B cell (primary cell): Measurements from ENCODE around the gene EGLN3. TPM values are rescaled to one million over a fixed set of nuclear protein-coding genes. Genes with fewer than 3 reads are reported as not detected.

Experiments used
- ATAC-seq: fragments of 200-7000 bp; cut with Tn5 transposase; one replicate; pipeline ENCODE4 v1.10.0; 2021; ENCODE audit warnings: low read depth, mild to moderate bottlenecking, moderate number of reproducible peaks, moderate library complexity
- CTCF ChIA-PET: fragments of 350-600 bp; sonication (Branson Sonifier 250); formaldehyde crosslinking; loops from one replicate; lab custom pipeline; 2021; ENCODE audit warnings: antibody characterized with exemption, inconsistent platforms; lab: Charles Lee
- POLR2A ChIA-PET: fragments of 350-600 bp; sonication (Branson Sonifier 250); formaldehyde crosslinking; loops from one replicate; lab custom pipeline; 2021; ENCODE audit warnings: antibody characterized with exemption; lab: Charles Lee
- DNase-seq: peaks from one replicate; pipeline ENCODE4 v3.0.0; 2013
- H2AFZ ChIP-seq: 2 replicates; pipeline ENCODE4 v1.6.1; 2012; ENCODE audit warnings: mild to moderate bottlenecking, low read depth, low read length; ENCODE audit not compliant: insufficient read depth, poor library complexity, severe bottlenecking
- H3K27ac ChIP-seq, 2 donors: 1 replicate in 1 of 2; 2 replicates in 1 of 2; pipeline ENCODE4 v1.5.1; 2012 to 2013; ENCODE audit warnings: low read length in 2 of 2, mild to moderate bottlenecking in 2 of 2, moderate library complexity in 1 of 2
- H3K27me3 ChIP-seq, 4 experiments: fragments of 200-600 bp in 1 of 4; sonication (generic) in 1 of 4; replicated peaks in 1 of 4; 1 replicate in 2 of 4; 2 replicates in 2 of 4; pipeline versions ENCODE4 v1.6.1 to v1.7.0; 2013 to 2016; ENCODE audit warnings: low read length in 3 of 4, mild to moderate bottlenecking in 2 of 4, mixed read lengths in 1 of 4, moderate library complexity in 1 of 4; ENCODE audit not compliant: insufficient read depth in 4 of 4, control insufficient read depth in 3 of 4; ENCODE audit errors: control extremely low read depth in 1 of 4
- H3K36me3 ChIP-seq, 2 experiments: replicated peaks in 1 of 2; 1 replicate in 1 of 2; 2 replicates in 1 of 2; pipeline versions ENCODE4 v1.6.1 to v1.7.1; 2013; ENCODE audit warnings: low read length in 1 of 2; ENCODE audit not compliant: insufficient read depth in 2 of 2, control insufficient read depth in 1 of 2; ENCODE audit errors: control extremely low read depth in 1 of 2, extremely low read depth in 1 of 2
- H3K4me1 ChIP-seq, 2 donors: fragments of 200-600 bp in 1 of 2; sonication (generic) in 1 of 2; 1 replicate in 1 of 2; 2 replicates in 1 of 2; pipeline versions ENCODE4 v1.5.1 to v1.6.1; 2013 to 2017; ENCODE audit warnings: low read length in 2 of 2; ENCODE audit not compliant: control insufficient read depth in 2 of 2, insufficient read depth in 2 of 2
- H3K4me2 ChIP-seq: replicated peaks from 2 replicates; pipeline ENCODE3; 2012; ENCODE audit warnings: mild to moderate bottlenecking, low read depth, low read length; ENCODE audit not compliant: poor library complexity, severe bottlenecking
- H3K4me3 ChIP-seq, 5 experiments: fragments of 200-600 bp in 1 of 5; sonication (generic) in 1 of 5; 1 replicate in 3 of 5; 2 replicates in 2 of 5; pipeline versions ENCODE4 v1.5.1 to v1.7.0; 2011 to 2016; ENCODE audit warnings: low read length in 4 of 5, mild to moderate bottlenecking in 4 of 5, low read depth in 2 of 5, control low read depth in 1 of 5, moderate library complexity in 1 of 5; ENCODE audit not compliant: insufficient read depth in 1 of 5; ENCODE audit errors: control extremely low read depth in 1 of 5, extremely low read depth in 1 of 5
- H3K79me2 ChIP-seq: fragments of 200-600 bp; sonication (generic); one replicate; pipeline ENCODE4 v1.6.0; 2016; ENCODE audit warnings: low read length; ENCODE audit not compliant: control insufficient read depth, insufficient read depth
- H3K9ac ChIP-seq: fragments of 200-600 bp; sonication (generic); 2 replicates; pipeline ENCODE4 v1.6.1; 2017; ENCODE audit warnings: mild to moderate bottlenecking, low read length, moderate library complexity
- H3K9me3 ChIP-seq, 3 donors: one replicate each; pipeline versions ENCODE4 v1.6.1 to v1.7.1; 2013; ENCODE audit warnings: low read length in 2 of 3; ENCODE audit not compliant: control insufficient read depth in 2 of 3, insufficient read depth in 1 of 3; ENCODE audit errors: control extremely low read depth in 1 of 3
- H4K20me1 ChIP-seq: 2 replicates; pipeline ENCODE4 v1.6.0; 2012; ENCODE audit warnings: mild to moderate bottlenecking, low read length; ENCODE audit not compliant: insufficient read depth, control insufficient read depth, poor library complexity, severe bottlenecking
- H3K27ac Mint-ChIP-seq: one replicate; pipeline ENCODE4 v1.8.0; 2021; ENCODE audit warnings: mixed read lengths
- H3K27me3 Mint-ChIP-seq: one replicate; pipeline ENCODE4 v1.8.0; 2021; ENCODE audit warnings: mixed read lengths
- H3K4me1 Mint-ChIP-seq: one replicate; pipeline ENCODE4 v1.8.0; 2021; ENCODE audit warnings: mixed read lengths
- H3K4me3 Mint-ChIP-seq: one replicate; pipeline ENCODE4 v1.8.0; 2021; ENCODE audit warnings: mixed read lengths
- H3K9me3 Mint-ChIP-seq: one replicate; pipeline ENCODE4 v1.8.0; 2022; ENCODE audit warnings: mixed read lengths; ENCODE audit not compliant: insufficient read depth
- CTCF ChIP-seq: fragments of 200-600 bp; IDR thresholded peaks from one replicate; pipeline ENCODE4 v1.8.0; 2022; ENCODE audit warnings: antibody characterized with exemption, mild to moderate bottlenecking
- EZH2 ChIP-seq: IDR thresholded peaks from 2 replicates; pipeline ENCODE4 v1.6.1; 2012; ENCODE audit warnings: borderline replicate concordance, low read depth, mild to moderate bottlenecking, moderate library complexity, low read length; ENCODE audit not compliant: insufficient read depth, poor library complexity, severe bottlenecking
- WGBS: methylation state at CpG from one replicate; pipeline ENCODE4 v1.1.5; 2013; ENCODE audit warnings: missing lambda C conversion rate; ENCODE audit not compliant: insufficient coverage; 5-methylcytosine and 5-hydroxymethylcytosine counted together
- intact Hi-C: fragments of 100-400 bp; cut with micrococcal nuclease; formaldehyde crosslinking; loops from one replicate; pipeline ENCODE4 v1.10.0; 2022
- polyA plus RNA-seq: library from polyadenylated mRNA; depleted of rRNA; stranded (reverse); fragments of >200 nt; gene quantifications from 2 replicates; pipeline ENCODE4 v1.2.3, GENCODE V29; 2012
- total RNA-seq, 2 donors: library from RNA; stranded (reverse); fragments of 120-200 nt in 1 of 2; gene quantifications; 1 replicate in 1 of 2; 2 replicates in 1 of 2; pipeline versions ENCODE4 v1.2.3 to v1.2.4, GENCODE V29; 2013 to 2022

Gene EGLN3
- total and polyA plus RNA-seq, 2 donors (not counting 1 experiment from before 2014, with no cell fraction given) = 0.69 to 1.7 TPM

GRCh38 chr14:33918256-33918655 lies 32.6 kb downstream of the EGLN3 start:
- no peaks in the 10 kb centered on the region for H3K79me2 ChIP-seq
- ATAC-seq (no peak), DNase-seq (no peak)
- H3K27me3 Mint-ChIP-seq = no peaks in the 10 kb centered on the region
- no peak overlapping the region for H3K4me2 ChIP-seq
- intact Hi-C loops = no loop called here
- H3K36me3 ChIP-seq = no peaks in the 10 kb centered on the region
- no peak for TF ChIP-seq EZH2
- TF ChIP-seq CTCF = no peak
- no peaks in the 10 kb centered on the region for H3K4me1 Mint-ChIP-seq
- H3K9ac ChIP-seq = no peak overlapping the region
- H4K20me1 ChIP-seq = no peaks in the 10 kb centered on the region
- ChIA-PET CTCF (no interaction called here), POLR2A (no interaction called here)
- no peak overlapping the region for H2AFZ ChIP-seq
- 100% methylated on average over 1 of the region's 3 CpGs for WGBS
- no peak overlapping the region for H3K27ac ChIP-seq
- no peaks in the 10 kb centered on the region for H3K9me3 ChIP-seq
- H3K9me3 Mint-ChIP-seq = no peaks in the 10 kb centered on the region
- H3K4me3 ChIP-seq = no peak overlapping the region
- H3K4me3 Mint-ChIP-seq = no peak overlapping the region
- H3K4me1 ChIP-seq = no peaks in the 10 kb centered on the region
- no peak overlapping the region for H3K27ac Mint-ChIP-seq
- no peaks in the 10 kb centered on the region for H3K27me3 ChIP-seq

- Histone ChIP-seq H3K36me3 (no peaks in the 10 kb centered on the region), H4K20me1 (no peaks in the 10 kb centered on the region), H3K4me2 (no peak overlapping the region), H3K9ac (no peak overlapping the region), H3K9me3 (no peaks in the 10 kb centered on the region), H3K79me2 (no peaks in the 10 kb centered on the region), H2AFZ (no peak overlapping the region), H3K27ac (no peak overlapping the region), H3K4me1 (no peaks in the 10 kb centered on the region), H3K27me3 (no peaks in the 10 kb centered on the region), H3K4me3 (no peak overlapping the region)
- ATAC-seq (no peak), DNase-seq (no peak)
- Mint-ChIP-seq H3K4me1 (no peaks in the 10 kb centered on the region), H3K27me3 (no peaks in the 10 kb centered on the region), H3K4me3 (no peak overlapping the region), H3K27ac (no peak overlapping the region), H3K9me3 (no peaks in the 10 kb centered on the region)
- TF ChIP-seq EZH2 = no peak
- WGBS = 50% methylated on average over 1 of the region's 1 CpG
- intact Hi-C loops = no loop called here
- CTCF ChIA-PET = no interaction called here
- POLR2A ChIA-PET = no interaction called here
Measured at GRCh38 chr14:33917661-33918060, 33.2 kb downstream of the EGLN3 start.
